Testis (tissue), 3 donors: ENCODE data around the gene CIB1. TPM values are rescaled to one million over a fixed set of nuclear protein-coding genes. Genes with fewer than 3 reads are reported as not detected.

Source experiments
- DNase-seq: peaks from one replicate; pipeline ENCODE4 v3.0.0-alpha.2; 2019
- H3K27ac ChIP-seq, 2 donors: fragments of 200-600 bp; sonication (generic); one replicate each; pipeline ENCODE4 v1.5.1; 2019
- H3K27me3 ChIP-seq: fragments of 200-600 bp; sonication (generic); one replicate; pipeline ENCODE4 v1.5.1; 2019
- H3K36me3 ChIP-seq: fragments of 200-600 bp; sonication (generic); one replicate; pipeline ENCODE4 v1.5.1; 2017; ENCODE audit warnings: low read depth; ENCODE audit errors: missing control alignments
- H3K4me1 ChIP-seq: fragments of 200-600 bp; sonication (generic); one replicate; pipeline ENCODE4 v1.5.1; 2019
- H3K4me3 ChIP-seq, 2 donors: fragments of 200-600 bp; sonication (generic); one replicate each; pipeline ENCODE4 v1.5.1; 2017 to 2019
- H3K9me3 ChIP-seq: fragments of 200-600 bp; sonication (generic); one replicate; pipeline ENCODE4 v1.5.1; 2017
- POLR2A ChIP-seq: fragments of 450-650 bp; IDR thresholded peaks from one replicate; pipeline ENCODE4 v1.6.1; 2017; ENCODE audit warnings: antibody characterized with exemption, mild to moderate bottlenecking, moderate library complexity
- WGBS, 2 donors: methylation state at CpG; one replicate each; pipeline ENCODE4 v1.1.5; 2018; 5-methylcytosine and 5-hydroxymethylcytosine counted together
- intact Hi-C: fragments of 100-400 bp; cut with DNase I; formaldehyde crosslinking; loops from one replicate; pipeline ENCODE4 v1.15.1; 2023; ENCODE audit warnings: low total_unique reads
- polyA plus RNA-seq: library from polyadenylated mRNA; stranded (reverse); fragments of 350-450 nt; fragmentation: Illumina TruSeq; extraction: RNeasy Lipid Tissue Mini Kit (QIAGEN cat#74804); gene quantifications from one replicate; pipeline ENCODE4 v1.2.3, GENCODE V29; 2014; ENCODE audit warnings: low read depth, low replicate concordance; ENCODE audit not compliant: insufficient read depth
- total RNA-seq, 2 donors: library from RNA; depleted of rRNA; stranded (reverse); fragments of >200 nt; gene quantifications; one replicate each; pipeline ENCODE4 v1.2.3, GENCODE V29; 2016
- TF ChIP-seq, protein P1 (sequence below), 3 experiments: fragments of 450-650 bp in 2 of 3; fragments of 200-600 bp in 1 of 3; sonication (generic) in 1 of 3; IDR thresholded peaks; one replicate each; pipeline ENCODE4 v1.5.1; 2016 to 2019; ENCODE audit warnings: antibody characterized with exemption in 3 of 3, mild to moderate bottlenecking in 2 of 3, moderate library complexity in 1 of 3

The CIB1 gene
- total and polyA plus RNA-seq, 3 donors from 2014 or later, result 50.8 to 138 (median 78.0) TPM

DNA sequence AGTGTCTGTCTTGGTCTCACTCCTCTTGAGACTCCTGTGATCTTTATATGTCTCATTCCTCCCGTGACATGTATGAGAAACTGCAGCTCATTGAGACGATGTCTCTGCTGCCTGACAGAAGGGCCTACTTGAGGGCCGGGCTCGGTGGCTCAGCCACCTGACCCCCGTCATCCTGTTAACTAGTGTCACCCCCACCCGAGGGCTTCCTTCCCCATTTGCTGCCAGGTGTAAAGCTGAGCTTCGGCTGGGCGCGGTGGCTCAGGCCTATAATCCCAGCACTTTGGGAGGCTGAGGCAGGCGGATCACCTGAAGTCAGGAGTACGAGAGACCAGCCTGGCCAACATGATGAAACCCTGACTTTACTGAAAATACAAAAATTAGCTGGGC lies 19.9 kb downstream of the CIB1 start:
- no peak overlapping the region for H3K4me3 ChIP-seq
- intact Hi-C loops, result no loop called here
- TF ChIP-seq POLR2A, result no peak
- TF ChIP-seq, protein P1, sequence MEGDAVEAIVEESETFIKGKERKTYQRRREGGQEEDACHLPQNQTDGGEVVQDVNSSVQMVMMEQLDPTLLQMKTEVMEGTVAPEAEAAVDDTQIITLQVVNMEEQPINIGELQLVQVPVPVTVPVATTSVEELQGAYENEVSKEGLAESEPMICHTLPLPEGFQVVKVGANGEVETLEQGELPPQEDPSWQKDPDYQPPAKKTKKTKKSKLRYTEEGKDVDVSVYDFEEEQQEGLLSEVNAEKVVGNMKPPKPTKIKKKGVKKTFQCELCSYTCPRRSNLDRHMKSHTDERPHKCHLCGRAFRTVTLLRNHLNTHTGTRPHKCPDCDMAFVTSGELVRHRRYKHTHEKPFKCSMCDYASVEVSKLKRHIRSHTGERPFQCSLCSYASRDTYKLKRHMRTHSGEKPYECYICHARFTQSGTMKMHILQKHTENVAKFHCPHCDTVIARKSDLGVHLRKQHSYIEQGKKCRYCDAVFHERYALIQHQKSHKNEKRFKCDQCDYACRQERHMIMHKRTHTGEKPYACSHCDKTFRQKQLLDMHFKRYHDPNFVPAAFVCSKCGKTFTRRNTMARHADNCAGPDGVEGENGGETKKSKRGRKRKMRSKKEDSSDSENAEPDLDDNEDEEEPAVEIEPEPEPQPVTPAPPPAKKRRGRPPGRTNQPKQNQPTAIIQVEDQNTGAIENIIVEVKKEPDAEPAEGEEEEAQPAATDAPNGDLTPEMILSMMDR (IDR thresholded peaks at IDR 0.05), result no peak
- 85 to 86% methylated on average over 11 of the region's 11 CpGs for WGBS, 2 donors
- H3K27ac ChIP-seq, result no peak overlapping the region
- no peak for DNase-seq
- H3K9me3 ChIP-seq, result no peaks in the 10 kb centered on the region
- H3K4me1 ChIP-seq, result no peaks in the 10 kb centered on the region
- H3K27me3 ChIP-seq, result no peaks in the 10 kb centered on the region
- no peaks in the 10 kb centered on the region for H3K36me3 ChIP-seq

DNA sequence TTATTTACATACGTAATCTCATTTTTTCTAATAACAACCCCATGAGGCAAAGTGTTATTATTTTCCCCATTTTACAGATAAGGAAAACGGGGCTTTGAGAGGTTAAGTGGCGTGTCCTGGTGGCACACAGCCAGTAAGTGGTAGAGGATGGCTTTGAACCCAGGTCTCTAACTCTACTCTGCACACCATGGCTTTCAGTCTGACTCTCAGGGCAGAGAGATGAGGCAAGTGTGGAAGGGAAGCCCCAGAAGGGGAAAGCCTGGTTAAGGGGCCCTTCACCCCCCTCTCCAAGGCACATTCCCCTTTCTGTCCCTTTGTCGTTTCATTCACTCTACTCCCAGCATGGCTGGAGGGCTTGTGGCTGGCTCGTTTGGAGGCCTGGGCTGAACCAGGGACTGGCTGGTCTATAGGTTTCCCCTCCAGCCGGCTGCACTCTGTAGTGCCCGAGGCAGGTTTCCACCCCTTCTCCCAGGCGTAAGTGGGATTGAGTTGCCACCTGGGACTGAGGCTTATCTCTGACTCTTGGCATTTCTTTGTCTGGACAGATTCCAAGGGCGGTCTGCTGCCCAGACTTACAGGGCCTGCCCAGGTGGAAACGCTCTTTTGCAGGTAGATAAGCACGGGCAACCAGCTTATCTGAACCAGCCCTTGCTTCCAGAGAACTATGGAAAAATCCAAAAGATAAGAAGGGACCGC lies 20.5 kb downstream of the CIB1 start:
- WGBS, 2 donors, result 63 to 76% methylated on average over 12 of the region's 12 CpGs
- H3K36me3 ChIP-seq, result no peaks in the 10 kb centered on the region
- H3K27me3 ChIP-seq, result no peaks in the 10 kb centered on the region
- TF ChIP-seq, protein P1 (IDR thresholded peaks at IDR 0.05), result no peak
- TF ChIP-seq POLR2A, result no peak
- no peaks in the 10 kb centered on the region for H3K4me1 ChIP-seq
- no peaks in the 10 kb centered on the region for H3K9me3 ChIP-seq
- H3K27ac ChIP-seq, result no peak overlapping the region
- DNase-seq, result no peak
- intact Hi-C loops, result no loop called here
- no peak overlapping the region for H3K4me3 ChIP-seq

DNA sequence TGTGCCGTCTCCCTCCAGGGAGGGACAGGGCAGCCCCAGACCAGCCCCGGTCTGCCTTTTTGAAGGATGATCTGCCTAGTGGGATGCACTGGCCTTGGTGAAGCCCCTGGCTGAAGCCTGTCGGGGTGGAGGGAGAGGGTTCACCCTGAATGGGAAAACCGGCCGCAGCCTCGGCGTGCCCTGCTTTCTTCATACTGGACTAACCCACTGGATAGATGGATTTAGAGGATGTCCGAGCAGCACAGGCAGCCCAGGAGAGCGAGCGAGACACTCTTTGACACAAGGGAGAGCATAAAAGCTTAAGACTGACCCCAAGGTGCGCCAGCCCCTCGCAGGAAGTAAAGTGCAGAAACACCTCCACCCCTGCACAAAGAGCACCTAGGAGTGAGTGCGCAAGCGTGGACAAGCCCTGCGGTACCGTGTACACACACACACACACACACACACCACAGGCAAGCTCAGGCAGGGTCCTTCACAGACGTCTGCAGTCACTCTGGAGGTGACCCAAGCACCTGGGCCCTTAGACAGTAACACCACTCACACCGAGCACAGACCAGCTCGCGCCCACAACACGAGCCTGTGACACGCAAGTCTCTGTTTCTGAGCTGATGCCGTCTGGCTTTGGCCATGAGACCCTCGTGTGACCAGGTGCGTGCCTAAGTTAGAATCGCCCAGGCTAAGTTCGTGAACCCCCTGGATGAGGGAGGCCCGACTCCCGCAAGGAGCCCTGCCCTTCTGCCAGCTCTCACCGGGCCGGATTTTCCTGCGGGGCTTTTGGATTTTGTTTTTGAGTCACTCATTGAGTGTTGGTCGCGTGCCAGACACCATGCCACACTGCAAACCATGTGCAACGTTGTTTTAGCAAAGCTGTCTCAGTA lies 21.3 kb downstream of the CIB1 start:
- no peak for DNase-seq
- Histone ChIP-seq H3K27ac (no peak overlapping the region), H3K4me1 (no peaks in the 10 kb centered on the region), H3K36me3 (no peaks in the 10 kb centered on the region), H3K9me3 (no peaks in the 10 kb centered on the region), H3K27me3 (no peaks in the 10 kb centered on the region), H3K4me3 (no peak overlapping the region)
- WGBS, 2 donors, result 87 to 90% methylated on average over 27 to 35 of the region's 35 CpGs
- intact Hi-C loops, result no loop called here
- TF ChIP-seq POLR2A, result no peak
- TF ChIP-seq, protein P1 (IDR thresholded peaks at IDR 0.05), result no peak

DNA sequence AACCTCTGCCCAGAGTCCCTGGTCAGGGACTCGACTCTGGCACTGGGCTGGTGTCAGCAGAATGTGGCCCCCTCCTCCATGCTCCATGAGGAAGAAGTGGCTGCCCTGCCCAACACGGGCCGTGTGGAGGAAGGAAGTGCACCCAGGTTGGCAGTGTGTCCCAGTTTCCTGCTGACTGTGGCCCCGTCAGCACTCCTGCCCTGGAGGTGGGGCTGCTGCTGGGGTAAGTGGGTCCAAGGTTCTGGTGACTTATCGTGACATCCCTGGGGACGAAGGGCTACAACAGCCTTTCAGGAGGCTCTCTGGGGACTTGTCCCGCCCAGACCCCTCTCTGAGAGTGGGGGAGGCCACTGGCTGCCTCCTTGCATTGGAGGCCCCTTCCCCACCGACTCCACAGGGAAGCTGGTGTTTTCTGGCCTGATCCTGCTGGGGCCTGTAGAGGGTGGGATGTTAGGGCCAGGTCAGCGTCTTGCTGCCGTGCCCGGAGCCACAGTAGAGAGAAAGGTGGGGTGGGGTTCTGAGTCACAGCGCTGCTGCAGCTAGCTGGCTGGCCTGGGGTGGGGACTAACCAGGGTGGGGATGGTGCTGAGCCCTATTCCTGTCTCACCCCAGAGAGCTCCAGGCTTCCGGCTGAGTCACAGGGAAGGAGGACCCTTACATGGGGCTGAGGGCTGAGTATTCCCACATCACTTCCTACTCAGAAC lies 22.1 kb downstream of the CIB1 start:
- Histone ChIP-seq H3K9me3 (no peaks in the 10 kb centered on the region), H3K27me3 (no peaks in the 10 kb centered on the region), H3K4me3 (no peak overlapping the region), H3K36me3 (no peaks in the 10 kb centered on the region), H3K4me1 (no peaks in the 10 kb centered on the region), H3K27ac (no peak overlapping the region)
- no peak for TF ChIP-seq POLR2A
- TF ChIP-seq, protein P1 (IDR thresholded peaks at IDR 0.05), result no peak
- WGBS, 2 donors, result 79 to 81% methylated on average over 5 to 13 of the region's 13 CpGs
- intact Hi-C loops, result no loop called here
- no peak for DNase-seq
